Gastroesophageal sphincter (tissue), 3 donors: ENCODE measurements around the gene CREBBP.

ENCODE experiments used
- POLR2A ChIP-seq, 2 donors: fragments of 450-650 bp; IDR thresholded peaks; one replicate each; pipeline ENCODE4 v1.6.1; 2017; ENCODE audit warnings: antibody characterized with exemption in 2 of 2, mild to moderate bottlenecking in 2 of 2, moderate library complexity in 1 of 2
- POLR2AphosphoS5 ChIP-seq: sonication (generic); formaldehyde crosslinking; IDR thresholded peaks from one replicate; pipeline ENCODE4 v1.6.1; 2017; ENCODE audit warnings: antibody characterized with exemption
- TF ChIP-seq, protein P1 (sequence below), 4 experiments: fragments of 200-600 bp in 2 of 4; fragments of 450-650 bp in 2 of 4; sonication (generic) in 1 of 4; IDR thresholded peaks; one replicate each; pipeline ENCODE4 v1.5.1; 2017 to 2019; ENCODE audit warnings: antibody characterized with exemption in 4 of 4, mild to moderate bottlenecking in 2 of 4, moderate library complexity in 2 of 4

DNA sequence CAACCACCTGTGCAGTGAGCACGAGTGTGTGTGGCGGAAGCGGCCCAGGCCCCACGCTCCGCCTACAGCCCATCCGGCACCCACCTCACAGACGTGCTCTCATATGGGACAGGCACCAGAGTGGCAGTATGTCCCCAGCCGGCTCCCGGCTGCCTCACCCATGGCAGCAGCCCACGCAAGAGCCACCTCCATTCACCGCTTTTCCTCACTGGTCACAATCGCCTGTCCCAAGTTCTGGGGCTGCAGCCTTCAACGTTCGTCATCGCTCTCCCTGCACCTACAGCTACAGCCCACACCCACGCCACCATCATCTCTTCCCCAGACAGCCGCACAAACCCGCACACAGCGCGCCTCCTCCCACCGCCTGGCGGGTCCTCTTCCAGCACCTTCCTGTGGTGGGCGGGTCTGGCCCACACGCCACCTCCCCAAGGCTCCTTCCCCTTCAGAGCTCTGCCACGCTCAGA lies 145.7 kb downstream of the CREBBP start:
- TF ChIP-seq POLR2A (IDR thresholded peaks at IDR 0.05) (no peak), POLR2AphosphoS5 (no peak)
- TF ChIP-seq, protein P1, sequence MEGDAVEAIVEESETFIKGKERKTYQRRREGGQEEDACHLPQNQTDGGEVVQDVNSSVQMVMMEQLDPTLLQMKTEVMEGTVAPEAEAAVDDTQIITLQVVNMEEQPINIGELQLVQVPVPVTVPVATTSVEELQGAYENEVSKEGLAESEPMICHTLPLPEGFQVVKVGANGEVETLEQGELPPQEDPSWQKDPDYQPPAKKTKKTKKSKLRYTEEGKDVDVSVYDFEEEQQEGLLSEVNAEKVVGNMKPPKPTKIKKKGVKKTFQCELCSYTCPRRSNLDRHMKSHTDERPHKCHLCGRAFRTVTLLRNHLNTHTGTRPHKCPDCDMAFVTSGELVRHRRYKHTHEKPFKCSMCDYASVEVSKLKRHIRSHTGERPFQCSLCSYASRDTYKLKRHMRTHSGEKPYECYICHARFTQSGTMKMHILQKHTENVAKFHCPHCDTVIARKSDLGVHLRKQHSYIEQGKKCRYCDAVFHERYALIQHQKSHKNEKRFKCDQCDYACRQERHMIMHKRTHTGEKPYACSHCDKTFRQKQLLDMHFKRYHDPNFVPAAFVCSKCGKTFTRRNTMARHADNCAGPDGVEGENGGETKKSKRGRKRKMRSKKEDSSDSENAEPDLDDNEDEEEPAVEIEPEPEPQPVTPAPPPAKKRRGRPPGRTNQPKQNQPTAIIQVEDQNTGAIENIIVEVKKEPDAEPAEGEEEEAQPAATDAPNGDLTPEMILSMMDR (IDR thresholded peaks at IDR 0.05): no peak
